ENCODE measurements around the gene HIPK2.

GRCh38 chr7:139695051-139695450, 82.7 kb downstream of the HIPK2 start:
- no peak for TF ChIP-seq CTCF (IDR thresholded peaks at IDR 0.05; ENCODE audit: low read length)
- no peak for TF ChIP-seq EZH2 (IDR thresholded peaks at IDR 0.05; ENCODE audit: borderline replicate concordance, low read length)

Measured in OCI-LY1 (cell line).